Sigmoid colon (tissue), 7 donors: ENCODE measurements around the gene QDPR. TPM values are rescaled to one million over a fixed set of nuclear protein-coding genes. Genes with fewer than 3 reads are reported as not detected.

Experiments
- DNase-seq: peaks from one replicate; pipeline ENCODE4 v3.0.0-alpha.2; 2019
- H3K27ac ChIP-seq, 4 donors: fragments of 200-600 bp; sonication (generic); one replicate each; pipeline ENCODE4 v1.5.1; 2016 to 2019; ENCODE audit warnings: mild to moderate bottlenecking in 1 of 4
- H3K27me3 ChIP-seq, 3 donors: fragments of 200-600 bp; sonication (generic); one replicate each; pipeline ENCODE4 v1.5.1; 2019; ENCODE audit warnings: mild to moderate bottlenecking in 1 of 3
- H3K36me3 ChIP-seq, 4 donors: fragments of 200-600 bp; sonication (generic); one replicate each; pipeline ENCODE4 v1.5.1; 2016 to 2019
- H3K4me1 ChIP-seq, 4 donors: fragments of 200-600 bp; sonication (generic); one replicate each; pipeline ENCODE4 v1.5.1; 2017 to 2019
- H3K4me3 ChIP-seq, 4 donors: fragments of 200-600 bp; sonication (generic); one replicate each; pipeline ENCODE4 v1.5.1; 2017 to 2019; ENCODE audit warnings: mild to moderate bottlenecking in 2 of 4, moderate library complexity in 1 of 4
- H3K9me3 ChIP-seq, 4 donors: fragments of 200-600 bp in 3 of 4; sonication (generic) in 3 of 4; one replicate each; pipeline versions ENCODE4 v1.5.1 to v1.6.1; 2013 to 2019
- CTCF ChIP-seq, 4 experiments: fragments of 450-650 bp in 3 of 4; fragments of 200-600 bp in 1 of 4; IDR thresholded peaks; one replicate each; pipeline ENCODE4 v1.5.1; 2016 to 2019; ENCODE audit warnings: antibody characterized with exemption in 4 of 4, mild to moderate bottlenecking in 3 of 4, moderate library complexity in 2 of 4
- EP300 ChIP-seq, 4 donors: sonication (generic); formaldehyde crosslinking; IDR thresholded peaks; one replicate each; pipeline ENCODE4 v1.6.1; 2017; ENCODE audit warnings: antibody characterized with exemption in 4 of 4
- POLR2A ChIP-seq, 2 donors: fragments of 450-650 bp; IDR thresholded peaks; one replicate each; pipeline ENCODE4 v1.6.1; 2016; ENCODE audit warnings: antibody characterized with exemption in 2 of 2, mild to moderate bottlenecking in 2 of 2, moderate library complexity in 2 of 2
- POLR2AphosphoS5 ChIP-seq, 4 donors: sonication (generic); formaldehyde crosslinking; IDR thresholded peaks; one replicate each; pipeline ENCODE4 v1.6.1; 2017; ENCODE audit warnings: antibody characterized with exemption in 4 of 4
- WGBS, 2 donors: extraction: QIAGEN DNeasy Blood & Tissue Kit; methylation state at CpG; one replicate each; pipeline ENCODE4 v1.1.7; 2013; 5-methylcytosine and 5-hydroxymethylcytosine counted together
- intact Hi-C: fragments of 100-400 bp; cut with DNase I; formaldehyde crosslinking; loops from one replicate; pipeline ENCODE4 v1.15.1; 2023
- polyA plus RNA-seq, 3 donors: library from polyadenylated mRNA; stranded (reverse); fragments of 200-250 nt; gene quantifications; one replicate each; pipeline ENCODE4 v1.2.3, GENCODE V29; 2013
- total RNA-seq, 4 donors: library from RNA; depleted of rRNA; stranded (reverse); fragments of >200 nt; gene quantifications; one replicate each; pipeline ENCODE4 v1.1.0, GENCODE V29; 2016
- donor health status: healthy with polysubstance abuse.
- donor health status: Bipolar disorder and iron deficiency.
- donor health status: healthy.

The QDPR gene
- total and polyA plus RNA-seq, 7 donors: 8.7 to 28.9 (median 19.7) TPM

DNA sequence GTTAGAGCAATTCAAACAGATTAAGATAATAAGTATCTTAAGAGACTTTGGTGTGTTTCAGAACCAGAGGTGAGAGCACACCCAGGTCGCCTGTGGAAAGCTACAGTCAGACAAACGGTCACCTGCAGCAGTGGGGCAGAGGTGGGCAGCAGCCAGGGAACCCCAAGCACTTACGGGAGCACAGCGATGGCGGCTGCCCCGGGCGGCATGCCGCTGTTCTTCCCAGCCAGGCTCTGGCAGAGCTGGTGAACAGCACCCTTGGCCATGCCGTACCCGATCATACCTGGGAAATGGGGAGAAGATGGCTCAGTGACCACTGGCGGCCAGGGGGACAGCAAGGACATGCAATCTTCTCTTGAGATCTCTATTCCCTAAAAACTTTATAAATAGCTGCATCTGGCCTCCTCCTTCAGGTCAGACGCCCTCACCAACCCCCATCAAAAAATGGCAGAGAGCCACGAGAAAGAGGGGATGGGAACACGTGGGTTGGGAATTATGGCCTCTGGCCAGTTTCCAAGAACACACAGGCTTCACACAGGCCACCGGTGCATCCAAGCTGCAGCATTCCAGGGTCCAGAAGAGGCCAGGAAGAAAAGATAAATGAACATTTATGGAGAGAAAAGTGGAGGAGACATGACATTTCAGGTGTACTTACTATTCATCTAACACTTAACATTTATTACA is 19.7 kb downstream of the QDPR start:
- intact Hi-C loops: no loop called here
- DNase-seq: no peak
- WGBS, 2 donors: 75 to 87% methylated on average over 15 of the region's 15 CpGs
- H3K4me1 ChIP-seq: peaks cover 0 to 19% (median 12%) of the 10 kb centered on the region in 4 donors
- H3K4me3 ChIP-seq: no peak overlapping the region
- H3K9me3 ChIP-seq: no peaks in the 10 kb centered on the region
- H3K36me3 ChIP-seq: peaks cover 0 to 44% (median 27%) of the 10 kb centered on the region in 4 donors
- no peak for TF ChIP-seq EP300 (IDR thresholded peaks at IDR 0.05)
- no peak for TF ChIP-seq POLR2AphosphoS5 (IDR thresholded peaks at IDR 0.05)
- no peak for TF ChIP-seq POLR2A (IDR thresholded peaks at IDR 0.05)
- TF ChIP-seq CTCF (IDR thresholded peaks at IDR 0.05): no peak
- H3K27ac ChIP-seq: no peak overlapping the region
- no peaks in the 10 kb centered on the region for H3K27me3 ChIP-seq

GRCh38 chr4:17491196-17491595 is 20.7 kb downstream of the QDPR start:
- intact Hi-C loops: no loop called here
- H3K27me3 ChIP-seq: no peaks in the 10 kb centered on the region
- no peaks in the 10 kb centered on the region for H3K9me3 ChIP-seq
- H3K4me3 ChIP-seq: no peak overlapping the region
- WGBS, 2 donors: 72 to 82% methylated on average over 3 of the region's 3 CpGs
- peaks cover 5 to 54% (median 31%) of the 10 kb centered on the region in 4 donors for H3K36me3 ChIP-seq
- H3K27ac ChIP-seq: no peak overlapping the region
- no peak for DNase-seq
- TF ChIP-seq EP300 (IDR thresholded peaks at IDR 0.05) (no peak), POLR2A (IDR thresholded peaks at IDR 0.05) (no peak), POLR2AphosphoS5 (IDR thresholded peaks at IDR 0.05) (no peak), CTCF (IDR thresholded peaks at IDR 0.05) (no peak)
- H3K4me1 ChIP-seq: peaks cover 0 to 19% (median 12%) of the 10 kb centered on the region in 4 donors

DNA sequence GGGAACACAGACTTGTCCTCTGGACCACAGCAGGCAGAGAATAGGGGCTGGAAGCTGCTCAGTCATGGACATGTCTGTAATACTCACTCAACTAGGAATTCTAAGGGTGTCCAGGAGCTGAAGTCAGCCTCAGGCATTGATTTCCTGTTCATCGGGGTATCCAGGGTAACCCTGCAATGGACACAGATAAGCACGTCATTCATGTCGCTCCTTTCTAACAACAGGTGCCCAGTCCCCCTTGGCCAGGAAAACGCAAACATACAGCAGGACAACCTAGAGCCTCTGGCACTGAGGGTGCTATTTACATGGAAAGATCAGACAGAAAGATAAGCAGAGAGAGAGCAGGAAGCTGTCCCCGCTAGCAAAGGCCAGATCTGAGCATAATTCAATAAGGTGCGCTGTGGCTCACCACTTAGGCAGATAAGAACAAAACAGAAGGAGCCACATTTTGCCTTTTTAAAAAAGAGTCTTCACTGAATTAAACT is 21.3 kb downstream of the QDPR start:
- H3K36me3 ChIP-seq: peaks cover 5 to 60% (median 32%) of the 10 kb centered on the region in 4 donors
- TF ChIP-seq CTCF (IDR thresholded peaks at IDR 0.05) (no peak), POLR2A (IDR thresholded peaks at IDR 0.05) (no peak), EP300 (IDR thresholded peaks at IDR 0.05) (no peak), POLR2AphosphoS5 (IDR thresholded peaks at IDR 0.05) (no peak)
- no peak overlapping the region for H3K27ac ChIP-seq
- H3K9me3 ChIP-seq: no peaks in the 10 kb centered on the region
- intact Hi-C loops: no loop called here
- no peak overlapping the region for H3K4me3 ChIP-seq
- 20 to 68% methylated on average over 6 of the region's 6 CpGs for WGBS, 2 donors
- no peaks in the 10 kb centered on the region for H3K27me3 ChIP-seq
- DNase-seq: no peak
- peaks cover 0 to 19% (median 12%) of the 10 kb centered on the region in 4 donors for H3K4me1 ChIP-seq

DNA sequence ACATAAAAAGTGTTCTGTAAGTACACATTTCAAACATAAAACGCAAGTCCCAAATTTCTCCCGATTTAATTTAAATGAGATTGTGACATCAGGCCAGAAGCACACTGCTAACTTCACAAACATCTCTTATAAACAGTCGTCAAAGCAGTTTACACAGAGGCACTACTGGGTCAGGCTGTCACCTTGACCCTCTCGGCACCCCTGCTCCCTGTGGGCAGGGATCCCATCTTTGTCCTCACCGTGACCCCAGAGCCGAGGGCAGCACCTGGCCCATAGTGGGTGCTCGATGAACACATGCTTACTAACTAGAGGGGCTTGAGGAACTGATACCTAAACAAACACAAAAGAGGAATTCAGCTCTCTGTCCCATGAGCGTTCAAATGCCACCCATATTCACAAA is 22.2 kb downstream of the QDPR start:
- TF ChIP-seq EP300 (IDR thresholded peaks at IDR 0.05) (no peak), CTCF (IDR thresholded peaks at IDR 0.05) (no peak), POLR2A (IDR thresholded peaks at IDR 0.05) (no peak), POLR2AphosphoS5 (IDR thresholded peaks at IDR 0.05) (no peak)
- intact Hi-C loops: no loop called here
- no peak for DNase-seq
- Histone ChIP-seq H3K9me3 (no peaks in the 10 kb centered on the region), H3K4me3 (no peak overlapping the region), H3K36me3 (peaks cover 5 to 54% (median 27%) of the 10 kb centered on the region in 4 donors), H3K27me3 (no peaks in the 10 kb centered on the region), H3K4me1 (peaks cover 0 to 19% (median 12%) of the 10 kb centered on the region in 4 donors), H3K27ac (no peak overlapping the region)
- WGBS, 2 donors: 72 to 81% methylated on average over 8 of the region's 8 CpGs
